Spleen (tissue), 11 donors: ENCODE results near the gene GADD45B. TPM values are rescaled to one million over a fixed set of nuclear protein-coding genes. Genes with fewer than 3 reads are reported as not detected.

Source experiments
- DNase-seq: peaks from one replicate; pipeline ENCODE4 v3.0.0-alpha.2; 2020
- H3K27ac ChIP-seq, 8 donors: fragments of 200-600 bp; sonication (generic) in 7 of 8; 1 replicate in 4 of 8; 2 replicates in 4 of 8; pipeline versions ENCODE4 v1.5.0 to v1.8.0; 2016 to 2021; ENCODE audit warnings: inconsistent platforms in 4 of 8, mild to moderate bottlenecking in 4 of 8, moderate library complexity in 1 of 8
- H3K27me3 ChIP-seq, 7 donors: fragments of 200-600 bp; sonication (generic) in 6 of 7; replicated peaks in 1 of 7; 1 replicate in 4 of 7; 2 replicates in 3 of 7; pipeline versions ENCODE4 v1.5.0 to v1.8.0; 2016 to 2021; ENCODE audit warnings: inconsistent platforms in 3 of 7, mild to moderate bottlenecking in 1 of 7
- H3K36me3 ChIP-seq, 6 donors: fragments of 200-600 bp; sonication (generic) in 5 of 6; 1 replicate in 4 of 6; 2 replicates in 2 of 6; pipeline versions ENCODE4 v1.5.0 to v1.8.0; 2016 to 2021; ENCODE audit warnings: inconsistent platforms in 2 of 6
- H3K4me1 ChIP-seq, 6 donors: fragments of 200-600 bp; sonication (generic) in 5 of 6; 1 replicate in 3 of 6; 2 replicates in 3 of 6; pipeline versions ENCODE4 v1.5.0 to v1.8.0; 2016 to 2021; ENCODE audit warnings: inconsistent platforms in 3 of 6
- H3K4me3 ChIP-seq, 8 donors: fragments of 200-600 bp; sonication (generic) in 7 of 8; 1 replicate in 4 of 8; 2 replicates in 4 of 8; pipeline versions ENCODE4 v1.5.0 to v1.8.0; 2016 to 2021; ENCODE audit warnings: inconsistent platforms in 4 of 8, mild to moderate bottlenecking in 4 of 8, moderate library complexity in 2 of 8
- H3K9me3 ChIP-seq, 8 donors: fragments of 200-600 bp; sonication (generic) in 7 of 8; 1 replicate in 4 of 8; 2 replicates in 4 of 8; pipeline versions ENCODE4 v1.5.0 to v1.8.0; 2016 to 2021; ENCODE audit warnings: inconsistent platforms in 4 of 8
- POLR2A ChIP-seq, 3 donors: fragments of 450-650 bp; IDR thresholded peaks; one replicate each; pipeline ENCODE4 v1.5.1; 2017; ENCODE audit warnings: antibody characterized with exemption in 3 of 3, mild to moderate bottlenecking in 1 of 3
- POLR2AphosphoS5 ChIP-seq, 3 donors: sonication (generic); formaldehyde crosslinking; IDR thresholded peaks; one replicate each; pipeline ENCODE4 v1.5.1; 2017; ENCODE audit warnings: antibody characterized with exemption in 3 of 3
- WGBS, 5 donors: extraction: QIAGEN DNeasy Blood & Tissue Kit in 3 of 5; methylation state at CpG; one replicate each; pipeline versions ENCODE4 v1.1.5 to v1.1.7; 2013 to 2018; 5-methylcytosine and 5-hydroxymethylcytosine counted together
- intact Hi-C: fragments of 100-400 bp; cut with DNase I; formaldehyde crosslinking; loops from one replicate; pipeline ENCODE4 v1.15.0; 2023; ENCODE audit warnings: low total_unique reads
- polyA plus RNA-seq, 3 donors: library from polyadenylated mRNA; stranded (reverse); fragments of 200-250 nt; gene quantifications; one replicate each; pipeline ENCODE4 v1.2.1, GENCODE V29; 2013
- total RNA-seq, 7 donors: library from RNA; depleted of rRNA in 3 of 7; stranded (reverse); fragments of >200 nt in 3 of 7; fragmentation: NEBNext Ultra II Directional in 4 of 7; extraction: Animal tissue kit (Norgen Biotek cat#: 25700) in 4 of 7; gene quantifications; one replicate each; pipeline versions ENCODE4 v1.1.0 to v1.2.1, GENCODE V29; 2016 to 2021
- TF ChIP-seq, protein P1 (sequence below), 11 experiments: fragments of 200-600 bp in 7 of 11; fragments of 450-650 bp in 4 of 11; sonication (generic) in 4 of 11; IDR thresholded peaks in 8 of 11; conservative IDR thresholded peaks in 3 of 11; 1 replicate in 7 of 11; 2 replicates in 4 of 11; pipeline versions ENCODE4 v1.4.0 to v1.8.0; 2016 to 2021; ENCODE audit warnings: antibody characterized with exemption in 11 of 11, inconsistent platforms in 4 of 11, mild to moderate bottlenecking in 1 of 11
- donor health status: healthy with polysubstance abuse.
- donor health status: DM: no; HTN: no; CAD: no; lungs with moderate emphysema.
- donor health status: DM: no; HTN: no; CAD: no.
- donor health status: Bipolar disorder and iron deficiency.
- donor health status: healthy.
- donor health status: DM: no; HTN: no; CAD: no.
- donor health status: DM: yes; HTN: yes; CAD: no.

GADD45B gene
- total and polyA plus RNA-seq, 10 donors, result 40.6 to 114 (median 75.8) TPM

DNA sequence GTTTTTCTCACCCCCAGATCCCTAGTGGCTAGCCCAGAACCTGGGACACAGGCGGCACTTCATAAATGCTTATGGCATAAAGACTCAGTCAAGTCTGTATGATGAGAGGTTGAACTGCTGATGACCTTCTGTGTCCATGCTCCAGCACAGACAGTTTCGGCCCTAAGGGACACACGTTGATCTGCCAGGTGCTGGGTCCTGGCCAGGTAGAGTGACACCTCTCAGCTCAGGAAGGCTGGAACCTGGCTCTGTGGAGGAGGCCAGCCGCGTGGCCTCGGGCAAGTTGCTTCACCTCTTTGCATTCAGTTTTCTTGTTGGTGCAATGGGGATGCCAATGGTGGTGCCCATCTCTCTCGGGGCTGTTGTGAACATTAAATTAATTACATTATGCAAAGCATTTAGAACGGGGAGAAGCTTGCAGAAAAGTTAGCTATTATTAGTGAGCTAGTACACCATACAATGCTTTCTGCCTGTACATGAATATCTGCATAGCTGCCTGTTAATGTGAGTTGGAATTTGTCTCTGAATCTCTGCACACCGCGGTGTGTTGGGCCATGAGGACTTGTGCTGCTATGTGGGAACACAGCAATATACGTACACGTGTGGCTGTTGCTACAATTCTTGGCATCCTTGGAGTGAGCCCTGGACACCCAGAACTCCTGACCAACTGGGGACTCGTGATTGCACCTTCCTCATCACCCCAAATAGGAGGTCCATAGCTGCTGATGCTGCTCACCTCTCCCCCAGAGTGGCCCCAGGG, 8.4 kb downstream of the GADD45B start:
- DNase-seq, result no peak
- Histone ChIP-seq H3K27me3 (peaks cover 0 to 17% (median 15%) of the 10 kb centered on the region in 7 donors), H3K36me3 (no peaks in the 10 kb centered on the region), H3K4me1 (peaks cover 15 to 37% (median 24%) of the 10 kb centered on the region in 6 donors), H3K4me3 (no peak overlapping the region), H3K9me3 (peaks cover 0 to 31% (median 25%) of the 10 kb centered on the region in 8 donors), H3K27ac (no peak overlapping the region)
- intact Hi-C loops, result no loop called here
- 81 to 92% (median 84%) methylated on average over 10 to 13 of the region's 13 CpGs for WGBS, 5 donors
- no peak for TF ChIP-seq POLR2AphosphoS5 (IDR thresholded peaks at IDR 0.05)
- no peak for TF ChIP-seq POLR2A (IDR thresholded peaks at IDR 0.05)
- TF ChIP-seq, protein P1, sequence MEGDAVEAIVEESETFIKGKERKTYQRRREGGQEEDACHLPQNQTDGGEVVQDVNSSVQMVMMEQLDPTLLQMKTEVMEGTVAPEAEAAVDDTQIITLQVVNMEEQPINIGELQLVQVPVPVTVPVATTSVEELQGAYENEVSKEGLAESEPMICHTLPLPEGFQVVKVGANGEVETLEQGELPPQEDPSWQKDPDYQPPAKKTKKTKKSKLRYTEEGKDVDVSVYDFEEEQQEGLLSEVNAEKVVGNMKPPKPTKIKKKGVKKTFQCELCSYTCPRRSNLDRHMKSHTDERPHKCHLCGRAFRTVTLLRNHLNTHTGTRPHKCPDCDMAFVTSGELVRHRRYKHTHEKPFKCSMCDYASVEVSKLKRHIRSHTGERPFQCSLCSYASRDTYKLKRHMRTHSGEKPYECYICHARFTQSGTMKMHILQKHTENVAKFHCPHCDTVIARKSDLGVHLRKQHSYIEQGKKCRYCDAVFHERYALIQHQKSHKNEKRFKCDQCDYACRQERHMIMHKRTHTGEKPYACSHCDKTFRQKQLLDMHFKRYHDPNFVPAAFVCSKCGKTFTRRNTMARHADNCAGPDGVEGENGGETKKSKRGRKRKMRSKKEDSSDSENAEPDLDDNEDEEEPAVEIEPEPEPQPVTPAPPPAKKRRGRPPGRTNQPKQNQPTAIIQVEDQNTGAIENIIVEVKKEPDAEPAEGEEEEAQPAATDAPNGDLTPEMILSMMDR (IDR thresholded peaks at IDR 0.05 in 8 of 11, conservative IDR thresholded peaks at IDR 0.05 in 3 of 11), result no peak

DNA sequence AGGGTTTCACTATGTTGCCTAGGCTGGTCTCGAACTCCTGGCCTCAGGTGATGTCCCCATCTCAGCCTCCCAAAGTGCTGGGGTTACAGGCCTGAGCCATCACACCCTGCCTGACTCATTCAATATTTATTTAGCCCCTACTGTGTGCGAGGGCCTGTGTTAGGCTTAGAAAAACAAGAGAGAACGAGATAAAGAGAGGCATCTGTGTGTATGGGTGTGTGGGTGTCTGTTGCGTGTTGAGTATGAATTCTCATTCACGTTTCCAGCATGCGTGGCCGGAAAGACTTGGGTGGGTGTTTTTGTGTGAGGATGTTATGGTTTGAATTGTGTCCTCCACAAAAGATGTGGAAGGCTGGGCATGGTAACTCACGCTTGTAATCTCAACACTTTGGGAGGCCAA, 9.5 kb downstream of the GADD45B start:
- Histone ChIP-seq H3K27me3 (peaks cover 0 to 28% (median 23%) of the 10 kb centered on the region in 7 donors), H3K27ac (no peak overlapping the region), H3K4me1 (peaks cover 21 to 40% (median 29%) of the 10 kb centered on the region in 6 donors), H3K36me3 (no peaks in the 10 kb centered on the region), H3K4me3 (no peak overlapping the region), H3K9me3 (peaks cover 0 to 31% (median 25%) of the 10 kb centered on the region in 8 donors)
- no peak for TF ChIP-seq POLR2AphosphoS5 (IDR thresholded peaks at IDR 0.05)
- TF ChIP-seq, protein P1 (IDR thresholded peaks at IDR 0.05 in 8 of 11, conservative IDR thresholded peaks at IDR 0.05 in 3 of 11), result no peak
- TF ChIP-seq POLR2A (IDR thresholded peaks at IDR 0.05), result no peak
- intact Hi-C loops, result no loop called here
- no peak for DNase-seq
- WGBS, 5 donors, result 59 to 86% (median 72%) methylated on average over 8 of the region's 8 CpGs

DNA sequence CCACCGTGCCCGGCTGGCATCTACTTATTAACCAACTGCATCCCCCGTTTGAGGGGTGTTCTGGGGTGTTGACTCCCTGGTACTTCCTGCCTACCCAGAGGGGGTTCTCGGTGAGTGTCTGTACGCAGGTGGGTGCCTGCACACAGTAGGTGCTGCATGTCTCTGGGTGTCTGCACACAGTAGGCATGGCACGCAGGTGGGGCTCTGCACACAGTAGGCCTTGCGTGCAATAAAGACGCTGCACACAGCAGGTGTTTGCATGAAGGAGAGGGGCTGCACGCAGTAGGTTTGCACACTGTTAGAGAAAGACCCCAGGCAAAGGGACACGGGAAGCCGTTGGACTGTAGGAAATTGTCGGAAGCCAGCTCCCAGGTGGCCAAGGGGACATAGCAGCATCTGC, 11.2 kb downstream of the GADD45B start:
- WGBS, 5 donors, result 82 to 89% (median 86%) methylated on average over 8 to 12 of the region's 12 CpGs
- no peak for DNase-seq
- no peak overlapping the region for H3K27ac ChIP-seq
- no peaks in the 10 kb centered on the region for H3K36me3 ChIP-seq
- peaks cover 0 to 44% (median 23%) of the 10 kb centered on the region in 7 donors for H3K27me3 ChIP-seq
- peaks cover 37 to 56% (median 45%) of the 10 kb centered on the region in 6 donors for H3K4me1 ChIP-seq
- TF ChIP-seq, protein P1 (IDR thresholded peaks at IDR 0.05 in 8 of 11, conservative IDR thresholded peaks at IDR 0.05 in 3 of 11), result no peak
- no peak for TF ChIP-seq POLR2AphosphoS5 (IDR thresholded peaks at IDR 0.05)
- no peak for TF ChIP-seq POLR2A (IDR thresholded peaks at IDR 0.05)
- intact Hi-C loops, result no loop called here
- H3K4me3 ChIP-seq, result no peak overlapping the region
- peaks cover 0 to 24% (median 21%) of the 10 kb centered on the region in 8 donors for H3K9me3 ChIP-seq

DNA sequence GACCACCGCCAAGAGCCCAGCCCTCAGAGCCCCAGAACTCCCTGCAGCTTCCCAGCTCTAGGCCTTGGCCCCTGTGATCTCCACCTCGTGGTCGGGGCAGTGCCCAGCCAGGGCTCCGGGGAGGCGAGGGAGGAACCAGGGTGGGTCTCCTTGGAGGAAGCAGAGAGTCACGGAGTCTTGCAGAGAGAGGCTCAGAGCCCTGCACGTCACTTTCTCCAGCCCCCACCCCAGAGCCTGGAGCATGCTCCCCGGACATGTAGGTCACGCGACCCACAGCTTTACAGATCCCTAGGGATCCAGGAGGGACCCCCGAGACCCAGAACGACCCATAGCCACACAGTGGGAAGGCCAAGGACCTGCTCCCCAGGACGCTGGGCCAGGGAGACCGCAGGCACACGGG, 11.9 kb downstream of the GADD45B start:
- peaks cover 0 to 16% (median 13%) of the 10 kb centered on the region in 8 donors for H3K9me3 ChIP-seq
- TF ChIP-seq, protein P1 (IDR thresholded peaks at IDR 0.05 in 8 of 11, conservative IDR thresholded peaks at IDR 0.05 in 3 of 11), result no peak
- TF ChIP-seq POLR2A (IDR thresholded peaks at IDR 0.05), result no peak
- TF ChIP-seq POLR2AphosphoS5 (IDR thresholded peaks at IDR 0.05), result no peak
- WGBS, 5 donors, result 16 to 28% (median 23%) methylated on average over 9 to 15 of the region's 15 CpGs
- H3K4me1 ChIP-seq, result peaks cover 37 to 64% (median 50%) of the 10 kb centered on the region in 6 donors
- H3K36me3 ChIP-seq, result no peaks in the 10 kb centered on the region
- peak overlapping the region in 1 of 8 donors; percentile 1 for H3K4me3 ChIP-seq
- intact Hi-C loops, result no loop called here
- DNase-seq, result no peak
- peaks cover 0 to 52% (median 23%) of the 10 kb centered on the region in 7 donors for H3K27me3 ChIP-seq
- H3K27ac ChIP-seq, result no peak overlapping the region
